Kidney epithelial cell (primary cell): ENCODE data around the gene DLST. TPM values are rescaled to one million over a fixed set of nuclear protein-coding genes. Genes with fewer than 3 reads are reported as not detected.

Experiments used
- DNase-seq: peaks from one replicate; pipeline ENCODE4 v3.0.0-alpha.2; 2010; ENCODE audit warnings: low read depth
- H3K27me3 ChIP-seq: 2 replicates; pipeline ENCODE4 v1.6.0; 2011; ENCODE audit warnings: low read length; ENCODE audit not compliant: control insufficient read depth, insufficient read depth
- H3K36me3 ChIP-seq: 2 replicates; pipeline ENCODE4 v1.5.1; 2011; ENCODE audit warnings: low read length; ENCODE audit not compliant: control insufficient read depth, insufficient read depth
- H3K4me3 ChIP-seq: 2 replicates; pipeline ENCODE4 v1.5.1; 2011; ENCODE audit warnings: low read depth, mild to moderate bottlenecking, control low read depth, low read length
- total RNA-seq: library from RNA; depleted of rRNA; stranded (reverse); fragments of >200 nt; gene quantifications from 2 replicates; pipeline ENCODE4 v1.2.3, GENCODE V29; 2015
- TF ChIP-seq, protein P1 (sequence below): IDR thresholded peaks from 2 replicates; pipeline ENCODE4 v1.5.1; 2011; ENCODE audit warnings: mild to moderate bottlenecking, moderate library complexity, low read length, control low read depth, inconsistent platforms; ENCODE audit not compliant: insufficient read depth, poor library complexity, severe bottlenecking

Gene DLST
- total RNA-seq = 84.1 and 87.0 TPM in 2 replicates

DNA sequence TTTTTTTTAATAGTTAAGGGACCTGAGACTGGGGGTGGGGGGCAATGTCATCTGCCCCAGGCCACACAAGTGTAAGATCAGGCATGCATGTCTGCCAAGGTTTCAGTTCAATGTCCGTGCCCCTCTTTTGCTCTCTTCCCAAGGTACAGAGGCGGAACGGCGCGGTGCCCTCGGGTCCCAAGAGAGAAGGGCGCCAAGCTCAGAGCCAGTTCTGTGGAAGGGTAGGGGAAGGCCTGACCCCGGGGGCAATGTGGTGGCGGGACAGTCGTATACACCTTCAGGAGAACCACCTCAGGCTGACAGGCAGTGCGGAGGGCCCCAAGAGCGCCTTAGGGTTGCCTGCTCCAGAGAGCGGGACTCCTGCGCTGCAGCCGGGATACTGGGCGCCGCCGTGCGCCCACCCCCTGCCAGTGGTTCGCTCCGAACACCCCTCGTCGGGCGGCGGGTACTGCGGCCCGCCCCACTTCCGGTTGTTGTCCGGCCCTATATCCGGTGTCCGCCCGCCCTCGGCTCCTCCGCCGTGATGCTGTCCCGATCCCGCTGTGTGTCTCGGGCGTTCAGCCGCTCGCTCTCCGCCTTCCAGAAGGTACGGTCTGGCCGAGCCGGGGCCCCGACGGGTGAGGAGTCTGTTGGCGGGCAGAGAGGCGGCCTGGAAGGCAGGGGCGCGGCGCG, at the start of gene DLST:
TSS of gene DLST (plus strand) at position 486 of the 672 bp plus-strand sequence. CDS start at position 524, 38 bp downstream.
- Histone ChIP-seq H3K27me3 (no peaks in the 10 kb centered on the region), H3K36me3 (peaks cover 1% of the 10 kb centered on the region), H3K4me3 (peak within 1 kb of the TSS; percentile 74)
- DNase-seq = no peak
- TF ChIP-seq, protein P1, sequence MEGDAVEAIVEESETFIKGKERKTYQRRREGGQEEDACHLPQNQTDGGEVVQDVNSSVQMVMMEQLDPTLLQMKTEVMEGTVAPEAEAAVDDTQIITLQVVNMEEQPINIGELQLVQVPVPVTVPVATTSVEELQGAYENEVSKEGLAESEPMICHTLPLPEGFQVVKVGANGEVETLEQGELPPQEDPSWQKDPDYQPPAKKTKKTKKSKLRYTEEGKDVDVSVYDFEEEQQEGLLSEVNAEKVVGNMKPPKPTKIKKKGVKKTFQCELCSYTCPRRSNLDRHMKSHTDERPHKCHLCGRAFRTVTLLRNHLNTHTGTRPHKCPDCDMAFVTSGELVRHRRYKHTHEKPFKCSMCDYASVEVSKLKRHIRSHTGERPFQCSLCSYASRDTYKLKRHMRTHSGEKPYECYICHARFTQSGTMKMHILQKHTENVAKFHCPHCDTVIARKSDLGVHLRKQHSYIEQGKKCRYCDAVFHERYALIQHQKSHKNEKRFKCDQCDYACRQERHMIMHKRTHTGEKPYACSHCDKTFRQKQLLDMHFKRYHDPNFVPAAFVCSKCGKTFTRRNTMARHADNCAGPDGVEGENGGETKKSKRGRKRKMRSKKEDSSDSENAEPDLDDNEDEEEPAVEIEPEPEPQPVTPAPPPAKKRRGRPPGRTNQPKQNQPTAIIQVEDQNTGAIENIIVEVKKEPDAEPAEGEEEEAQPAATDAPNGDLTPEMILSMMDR = no peak

DNA sequence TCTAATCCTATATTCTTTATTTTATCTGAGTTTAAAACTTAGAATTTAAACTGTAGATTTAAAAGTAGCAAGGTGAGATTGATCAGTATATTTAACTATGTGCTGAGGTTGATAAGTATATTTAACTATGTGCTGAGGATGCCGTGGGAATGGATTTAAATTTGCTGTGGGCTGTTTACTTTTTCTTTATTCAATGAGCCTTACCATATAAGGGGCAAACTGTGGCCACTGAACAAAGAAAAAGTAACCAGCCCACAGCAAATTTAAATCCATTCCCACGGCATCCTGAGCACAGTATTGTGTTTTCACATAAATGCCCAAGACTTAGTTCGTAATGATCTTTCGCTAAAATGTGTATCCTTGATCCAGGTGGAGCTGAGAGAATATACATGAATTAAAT, 48.9 kb upstream of the DLST start:
- no peaks in the 10 kb centered on the region for H3K27me3 ChIP-seq
- H3K36me3 ChIP-seq = no peaks in the 10 kb centered on the region
- H3K4me3 ChIP-seq = no peak overlapping the region

DNA sequence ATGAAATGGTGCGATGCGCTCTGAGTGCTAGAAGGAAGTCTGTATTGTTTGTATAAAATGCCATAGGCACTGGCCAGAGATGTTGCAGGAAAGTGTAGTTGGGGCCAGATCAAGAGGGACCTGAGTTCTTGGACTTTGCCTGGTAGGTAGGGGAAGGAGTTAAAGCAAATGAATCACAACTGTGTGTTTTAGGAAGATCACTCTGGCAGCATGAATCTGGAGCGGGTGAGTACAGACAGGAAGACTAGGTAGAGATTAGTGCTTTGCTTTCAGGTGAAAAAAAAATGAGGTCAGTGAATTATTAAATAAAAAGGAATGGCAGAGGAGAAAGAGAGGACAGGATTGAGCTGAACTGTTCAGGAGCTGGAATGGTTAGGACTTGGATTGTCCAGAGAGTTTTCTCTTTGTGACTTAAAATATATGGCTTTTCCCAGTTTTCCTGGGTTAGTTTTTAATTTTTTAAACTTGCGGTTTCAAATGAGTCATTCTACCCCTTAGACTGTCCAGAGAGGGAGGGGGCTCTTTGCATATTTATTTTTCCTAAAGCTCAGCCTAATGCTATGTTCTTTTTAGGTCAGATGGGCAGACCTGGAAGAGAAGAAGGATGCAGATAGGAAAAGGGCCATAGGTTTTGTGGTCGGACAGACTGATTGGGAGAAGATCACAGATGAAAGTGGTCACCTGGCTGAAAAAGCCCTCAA, 46.9 kb upstream of the DLST start:
- DNase-seq = peak; percentile 16
- TF ChIP-seq, protein P1 = no peak
- Histone ChIP-seq H3K36me3 (no peaks in the 10 kb centered on the region), H3K27me3 (no peaks in the 10 kb centered on the region), H3K4me3 (no peak overlapping the region)

More for the DNA sequence above, 48.9 kb upstream of the DLST start:
- TF ChIP-seq, protein P1 = no peak
- no peak for DNase-seq

DNA sequence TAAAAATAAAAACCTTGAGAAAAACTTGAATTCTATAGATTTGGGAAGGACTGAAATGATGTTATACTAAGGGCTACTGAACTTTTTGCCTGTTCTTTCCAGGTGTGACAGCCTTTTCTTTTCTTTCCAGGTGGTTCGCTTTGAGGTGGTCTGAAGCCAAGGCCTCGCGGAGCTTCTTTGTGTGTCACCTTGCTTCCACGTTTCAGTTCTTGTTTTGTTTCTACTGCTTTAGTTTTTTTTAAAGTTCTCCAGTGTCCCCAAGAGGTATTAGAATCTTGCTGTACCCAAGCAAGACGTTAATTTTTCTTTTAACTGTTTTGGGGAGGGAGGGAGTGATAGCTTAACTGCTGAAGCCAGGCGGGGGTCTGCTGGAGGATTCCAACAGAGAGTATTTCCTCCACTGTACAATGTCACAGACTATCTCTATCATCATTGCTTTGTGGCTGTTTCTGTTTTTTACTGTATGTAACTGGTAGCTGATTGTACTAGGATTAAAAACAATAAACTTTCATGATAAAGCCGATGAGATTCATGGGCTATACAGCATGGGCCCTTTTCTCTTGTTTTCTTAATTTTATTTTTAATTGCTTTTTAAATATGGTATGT, 46.0 kb upstream of the DLST start:
- H3K27me3 ChIP-seq = no peaks in the 10 kb centered on the region

DNA sequence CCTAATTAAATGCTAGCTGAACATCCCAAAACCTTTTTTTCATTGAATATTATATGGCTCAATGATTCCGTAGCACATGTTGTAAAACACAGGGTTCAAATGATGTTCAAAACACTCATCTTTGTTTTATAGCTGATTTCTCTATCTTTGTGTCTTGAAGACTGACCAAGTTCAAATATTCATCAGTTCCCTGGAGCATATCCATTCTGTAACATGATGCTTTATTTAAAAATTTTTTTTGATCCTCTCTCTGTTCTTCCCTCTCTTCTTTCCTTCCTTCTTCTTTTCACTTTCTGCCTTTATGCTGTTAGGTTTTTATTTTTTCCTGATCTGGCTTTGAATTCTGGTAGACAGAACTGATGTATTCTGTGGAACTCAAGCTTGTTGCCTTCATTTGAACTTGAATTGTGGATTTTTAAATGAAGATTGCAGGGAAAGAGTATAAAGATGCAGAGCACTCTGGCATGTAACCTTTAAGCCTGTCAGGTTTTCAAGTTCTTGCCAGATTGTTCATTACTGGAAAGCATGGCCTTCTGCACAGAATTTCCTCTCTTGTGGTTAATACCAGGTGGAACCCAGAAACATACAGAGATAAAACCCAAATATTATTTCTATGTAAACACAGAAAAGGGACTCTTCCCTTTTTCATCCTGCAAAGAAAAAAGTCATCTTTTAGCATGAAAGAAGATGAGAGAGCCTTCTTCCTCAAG, 45.3 kb upstream of the DLST start:
- TF ChIP-seq, protein P1 = no peak
- no peak for DNase-seq
- no peaks in the 10 kb centered on the region for H3K36me3 ChIP-seq
- no peak overlapping the region for H3K4me3 ChIP-seq
- H3K27me3 ChIP-seq = no peaks in the 10 kb centered on the region

More for the DNA sequence above, 46.0 kb upstream of the DLST start:
- Histone ChIP-seq H3K4me3 (no peak overlapping the region), H3K36me3 (no peaks in the 10 kb centered on the region)
- DNase-seq = no peak
- TF ChIP-seq, protein P1 = no peak
